Liver (tissue), 9 donors: ENCODE measurements around the gene DOK6. TPM values are rescaled to one million over a fixed set of nuclear protein-coding genes. Genes with fewer than 3 reads are reported as not detected.

Source experiments
- DNase-seq: peaks from one replicate; pipeline ENCODE4 v3.0.0-alpha.2; 2017; ENCODE audit warnings: low spot score
- H3K27ac ChIP-seq, 2 donors: one replicate each; pipeline ENCODE4 v1.7.0; 2013; ENCODE audit warnings: inconsistent platforms in 2 of 2, low read length in 2 of 2, control low read depth in 1 of 2, low read depth in 1 of 2, mild to moderate bottlenecking in 1 of 2
- H3K27me3 ChIP-seq, 4 donors: one replicate each; pipeline versions ENCODE4 v1.6.1 to v1.7.0; 2013; ENCODE audit warnings: low read length in 3 of 4, inconsistent platforms in 1 of 4, mild to moderate bottlenecking in 1 of 4, moderate library complexity in 1 of 4; ENCODE audit not compliant: control insufficient read depth in 4 of 4, insufficient read depth in 4 of 4
- H3K36me3 ChIP-seq, 4 donors: one replicate each; pipeline versions ENCODE4 v1.6.1 to v1.7.0; 2013; ENCODE audit warnings: low read length in 3 of 4, mild to moderate bottlenecking in 3 of 4, low read depth in 1 of 4, moderate library complexity in 1 of 4; ENCODE audit not compliant: control insufficient read depth in 4 of 4, insufficient read depth in 3 of 4
- H3K4me1 ChIP-seq, 4 donors: one replicate each; pipeline versions ENCODE4 v1.6.1 to v1.7.0; 2013; ENCODE audit warnings: low read length in 3 of 4, mild to moderate bottlenecking in 3 of 4, moderate library complexity in 1 of 4; ENCODE audit not compliant: control insufficient read depth in 4 of 4, insufficient read depth in 4 of 4
- H3K4me3 ChIP-seq, 3 donors: one replicate each; pipeline versions ENCODE4 v1.6.1 to v1.7.0; 2013; ENCODE audit warnings: low read length in 3 of 3, control low read depth in 1 of 3, low read depth in 1 of 3, mild to moderate bottlenecking in 1 of 3
- H3K9ac ChIP-seq, 2 donors: one replicate each; pipeline ENCODE4 v1.7.0; 2013; ENCODE audit warnings: low read length in 2 of 2, mild to moderate bottlenecking in 2 of 2, moderate library complexity in 2 of 2, control low read depth in 1 of 2, low read depth in 1 of 2
- H3K9me3 ChIP-seq, 4 donors: one replicate each; pipeline versions ENCODE4 v1.6.1 to v1.7.0; 2013; ENCODE audit warnings: low read length in 3 of 4; ENCODE audit not compliant: control insufficient read depth in 4 of 4
- ATF3 ChIP-seq: IDR thresholded peaks from 2 replicates; pipeline ENCODE4 v1.6.1; 2016; ENCODE audit warnings: antibody characterized with exemption
- CTCF ChIP-seq: fragments of 150-350 bp; IDR thresholded peaks from 2 replicates; pipeline ENCODE4 v1.5.1; 2017; ENCODE audit warnings: improper control_type of control experiment, low read depth, low read length; ENCODE audit not compliant: missing input control
- EGR1 ChIP-seq, 2 donors: IDR thresholded peaks; 2 replicates each; pipeline ENCODE4 v1.6.1; 2016 to 2018; ENCODE audit warnings: antibody characterized with exemption in 2 of 2, low read depth in 2 of 2
- FOXA1 ChIP-seq: IDR thresholded peaks from 2 replicates; pipeline ENCODE4 v1.6.1; 2016; ENCODE audit warnings: antibody characterized with exemption
- FOXA2 ChIP-seq: IDR thresholded peaks from 2 replicates; pipeline ENCODE4 v1.6.1; 2016; ENCODE audit warnings: antibody characterized with exemption
- GABPA ChIP-seq, 2 donors: IDR thresholded peaks in 1 of 2; conservative IDR thresholded peaks in 1 of 2; 2 replicates each; pipeline ENCODE4 v1.6.1; 2016; ENCODE audit warnings: antibody characterized with exemption in 2 of 2, mild to moderate bottlenecking in 1 of 2, moderate library complexity in 1 of 2
- HNF4A ChIP-seq, 2 donors: conservative IDR thresholded peaks; 2 replicates each; pipeline ENCODE4 v1.6.1; 2016; ENCODE audit warnings: antibody characterized with exemption in 2 of 2, mild to moderate bottlenecking in 2 of 2
- HNF4G ChIP-seq: IDR thresholded peaks from 2 replicates; pipeline ENCODE4 v1.6.1; 2016; ENCODE audit warnings: antibody characterized with exemption
- JUND ChIP-seq, 2 donors: IDR thresholded peaks; 2 replicates each; pipeline ENCODE4 v1.6.1; 2016; ENCODE audit warnings: antibody characterized with exemption in 2 of 2
- MAX ChIP-seq: IDR thresholded peaks from 2 replicates; pipeline ENCODE4 v1.6.1; 2016; ENCODE audit warnings: antibody characterized with exemption
- NR2F2 ChIP-seq: IDR thresholded peaks from 2 replicates; pipeline ENCODE4 v1.6.1; 2016; ENCODE audit warnings: antibody characterized with exemption
- RAD21 ChIP-seq, 2 donors: IDR thresholded peaks; 2 replicates each; pipeline ENCODE4 v1.6.1; 2016; ENCODE audit warnings: antibody characterized with exemption in 2 of 2, mild to moderate bottlenecking in 2 of 2
- REST ChIP-seq: IDR thresholded peaks from 2 replicates; pipeline ENCODE4 v1.6.1; 2016; ENCODE audit warnings: antibody characterized with exemption, mild to moderate bottlenecking
- RXRA ChIP-seq, 2 donors: IDR thresholded peaks; 2 replicates each; pipeline ENCODE4 v1.6.1; 2017 to 2018; ENCODE audit warnings: antibody characterized with exemption in 2 of 2, mild to moderate bottlenecking in 1 of 2
- SP1 ChIP-seq: IDR thresholded peaks from 2 replicates; pipeline ENCODE4 v1.6.1; 2018; ENCODE audit warnings: antibody characterized with exemption, mild to moderate bottlenecking
- TAF1 ChIP-seq: conservative IDR thresholded peaks from 2 replicates; pipeline ENCODE4 v1.6.1; 2016; ENCODE audit warnings: antibody characterized with exemption, mild to moderate bottlenecking
- YY1 ChIP-seq: IDR thresholded peaks from 2 replicates; pipeline ENCODE4 v1.6.1; 2016; ENCODE audit warnings: antibody characterized with exemption, mild to moderate bottlenecking
- ZBTB33 ChIP-seq: IDR thresholded peaks from 2 replicates; pipeline ENCODE4 v1.6.1; 2016; ENCODE audit warnings: antibody characterized with exemption
- WGBS: extraction: QIAGEN DNeasy Blood & Tissue Kit; methylation state at CpG from one replicate; pipeline ENCODE4 v1.1.7; 2013; 5-methylcytosine and 5-hydroxymethylcytosine counted together
- polyA plus RNA-seq, 2 donors: library from polyadenylated mRNA; stranded (reverse) in 1 of 2; unstranded in 1 of 2; fragments of 200-250 nt in 1 of 2; fragments of >200 nt in 1 of 2; fragmentation: Nextera tagmentation in 1 of 2; extraction: Ambion mirVana in 1 of 2; gene quantifications; one replicate each; pipeline versions ENCODE4 v1.2.1 to v1.2.3, GENCODE V29; 2013 to 2015
- total RNA-seq, 2 donors: library from RNA; depleted of rRNA; stranded (reverse); fragments of >200 nt; gene quantifications; one replicate each; pipeline ENCODE4 v1.2.3, GENCODE V29; 2014
- donor health status: healthy.
- donor health status: healthy.
- donor health status: healthy.
- donor health status: healthy.
- donor health status: healthy.

The DOK6 gene
- total and polyA plus RNA-seq, 4 donors: 0.08 to 1.1 (median 0.67) TPM

- Histone ChIP-seq H3K27ac (no peak overlapping the region), H3K4me1 (no peaks in the 10 kb centered on the region), H3K4me3 (no peak overlapping the region), H3K36me3 (no peaks in the 10 kb centered on the region), H3K9ac (no peak overlapping the region), H3K27me3 (no peaks in the 10 kb centered on the region), H3K9me3 (no peaks in the 10 kb centered on the region)
- WGBS: 76% methylated on average over 2 of the region's 2 CpGs
- TF ChIP-seq RXRA (IDR thresholded peaks at IDR 0.05) (no peak), FOXA1 (no peak), MAX (no peak), HNF4A (conservative IDR thresholded peaks at IDR 0.05) (no peak), EGR1 (IDR thresholded peaks at IDR 0.05; ENCODE audit: low read depth in 2 of 2) (no peak), GABPA (IDR thresholded peaks at IDR 0.05 in 1 of 2, conservative IDR thresholded peaks at IDR 0.05 in 1 of 2) (no peak), YY1 (no peak), REST (no peak), ATF3 (no peak), NR2F2 (no peak), CTCF (no peak), FOXA2 (no peak), SP1 (no peak), RAD21 (IDR thresholded peaks at IDR 0.05) (no peak), ZBTB33 (no peak), TAF1 (no peak), JUND (IDR thresholded peaks at IDR 0.05) (no peak), HNF4G (no peak)
- DNase-seq: no peak
These were observed 407.7 kb downstream of the DOK6 start for GRCh38 chr18:69808399-69808798.
